CD4-positive, alpha-beta T cell (primary cell): ENCODE results near the gene KCNQ1. TPM values are rescaled to one million over a fixed set of nuclear protein-coding genes. Genes with fewer than 3 reads are reported as not detected.

ENCODE experiments used
- ATAC-seq: fragments of 200-7000 bp; cut with Tn5 transposase; one replicate; pipeline ENCODE4 v1.10.0; 2022; ENCODE audit warnings: mild to moderate bottlenecking; ENCODE audit not compliant: poor library complexity
- CTCF ChIA-PET: fragments of 350-600 bp; sonication (Branson Sonifier 250); formaldehyde crosslinking; loops from one replicate; lab custom pipeline; 2021; ENCODE audit warnings: antibody characterized with exemption, inconsistent platforms; lab: Charles Lee
- POLR2A ChIA-PET: fragments of 350-600 bp; sonication (Branson Sonifier 250); formaldehyde crosslinking; loops from one replicate; lab custom pipeline; 2021; ENCODE audit warnings: antibody characterized with exemption, inconsistent platforms; lab: Charles Lee
- DNase-seq, 14 experiments: peaks; one replicate each; pipeline ENCODE4 v3.0.0-alpha.2; 2013 to 2020; ENCODE audit warnings: mixed read lengths in 2 of 14
- H3K27ac ChIP-seq, 2 donors: one replicate each; pipeline versions ENCODE4 v1.5.1 to v1.7.0; 2013; ENCODE audit warnings: low read length in 2 of 2, low read depth in 1 of 2, mild to moderate bottlenecking in 1 of 2
- H3K27me3 ChIP-seq, 2 experiments: 1 replicate in 1 of 2; 2 replicates in 1 of 2; pipeline versions ENCODE4 v1.6.1 to v1.7.0; 2013; ENCODE audit warnings: low read length in 2 of 2, control low read depth in 1 of 2, mild to moderate bottlenecking in 1 of 2, moderate library complexity in 1 of 2; ENCODE audit not compliant: insufficient read depth in 2 of 2, control insufficient read depth in 1 of 2
- H3K36me3 ChIP-seq: one replicate; pipeline ENCODE4 v1.6.1; 2013; ENCODE audit warnings: low read length, control low read depth; ENCODE audit not compliant: insufficient read depth
- H3K4me1 ChIP-seq: one replicate; pipeline ENCODE4 v1.6.1; 2013; ENCODE audit warnings: low read length, control low read depth; ENCODE audit not compliant: insufficient read depth
- H3K4me3 ChIP-seq: one replicate; pipeline ENCODE4 v1.5.1; 2013; ENCODE audit warnings: mild to moderate bottlenecking, low read length, moderate library complexity
- H3K9me3 ChIP-seq, 2 experiments: 1 replicate in 1 of 2; 2 replicates in 1 of 2; pipeline versions ENCODE4 v1.6.1 to v1.7.0; 2013; ENCODE audit warnings: low read length in 2 of 2, mild to moderate bottlenecking in 2 of 2, control low read depth in 1 of 2, moderate library complexity in 1 of 2; ENCODE audit not compliant: control insufficient read depth in 1 of 2, insufficient read depth in 1 of 2
- H3K27ac Mint-ChIP-seq: one replicate; pipeline ENCODE4 v1.8.0; 2020; ENCODE audit warnings: mixed read lengths
- H3K27me3 Mint-ChIP-seq: one replicate; pipeline ENCODE4 v1.8.0; 2021; ENCODE audit warnings: mixed read lengths
- H3K36me3 Mint-ChIP-seq: one replicate; pipeline ENCODE4 v1.8.0; 2021; ENCODE audit warnings: low read depth, mixed read lengths
- H3K4me1 Mint-ChIP-seq: one replicate; pipeline ENCODE4 v1.8.0; 2021; ENCODE audit warnings: low read depth, mixed read lengths
- H3K4me3 Mint-ChIP-seq: one replicate; pipeline ENCODE4 v1.8.0; 2020; ENCODE audit warnings: mild to moderate bottlenecking, mixed read lengths
- H3K9me3 Mint-ChIP-seq: one replicate; pipeline ENCODE4 v1.8.0; 2020; ENCODE audit warnings: mixed read lengths
- intact Hi-C, 2 experiments: fragments of 100-400 bp; cut with DNase I in 1 of 2; cut with micrococcal nuclease in 1 of 2; formaldehyde crosslinking; loops; one replicate each; pipeline versions ENCODE4 v1.15.1 to v1.9.0; 2023 to 2025; cut with DNase I, micrococcal nuclease
- total RNA-seq, 174 experiments: library from RNA in 2 of 174; stranded (reverse) in 2 of 174; gene quantifications; one replicate each; pipeline ENCODE4 v1.2.3 and lab custom pipeline; 2021 to 2026
- TF ChIP-seq, protein P1 (sequence below): fragments of 200-600 bp; IDR thresholded peaks from one replicate; pipeline ENCODE4 v1.8.0; 2022; ENCODE audit warnings: antibody characterized with exemption, mild to moderate bottlenecking

The KCNQ1 gene
- total RNA-seq, 2 experiments from 2014 or later = 31.3 to 33.1 TPM

DNA sequence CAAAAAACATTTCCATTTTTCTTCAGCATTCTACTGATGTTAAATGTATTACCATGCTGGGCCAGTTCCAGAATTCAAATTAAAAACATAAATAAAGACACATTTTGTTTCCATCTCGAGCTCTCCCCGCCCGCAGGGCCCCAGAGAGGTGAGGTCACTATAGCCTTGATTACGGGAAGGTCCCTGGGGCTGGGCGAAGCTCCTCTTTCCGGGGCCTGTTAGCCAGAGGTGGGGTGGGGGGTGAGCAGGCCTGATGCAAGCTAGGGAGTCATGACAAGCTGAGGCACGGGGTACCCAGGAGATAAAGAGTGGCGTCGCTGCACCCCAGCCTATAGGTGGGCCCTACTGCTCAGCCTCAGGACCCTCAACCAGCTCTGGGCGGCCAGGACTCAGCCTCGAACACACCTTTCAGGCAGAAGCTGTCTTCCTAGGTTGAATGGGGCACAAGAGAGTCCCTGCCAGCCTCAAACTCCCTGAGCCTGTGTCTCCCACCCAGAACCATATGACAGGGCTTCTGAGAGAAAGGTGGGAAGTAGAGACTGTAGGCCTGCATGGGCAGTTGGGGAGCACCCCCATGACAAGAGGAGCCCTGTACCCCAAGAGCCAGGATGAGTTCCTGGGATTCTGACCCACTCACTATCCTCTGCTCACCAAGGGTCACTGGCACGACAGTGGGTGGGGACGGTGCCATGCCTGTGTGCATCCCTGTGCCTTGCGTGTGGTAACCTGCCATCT is 220.2 kb downstream of the KCNQ1 start:
- Mint-ChIP-seq H3K36me3 (peaks cover 43% of the 10 kb centered on the region), H3K4me3 (no peak overlapping the region), H3K4me1 (no peaks in the 10 kb centered on the region), H3K27me3 (no peaks in the 10 kb centered on the region), H3K9me3 (no peaks in the 10 kb centered on the region), H3K27ac (no peak overlapping the region)
- DNase-seq = no peak
- no peak overlapping the region for H3K4me3 ChIP-seq
- TF ChIP-seq, protein P1, sequence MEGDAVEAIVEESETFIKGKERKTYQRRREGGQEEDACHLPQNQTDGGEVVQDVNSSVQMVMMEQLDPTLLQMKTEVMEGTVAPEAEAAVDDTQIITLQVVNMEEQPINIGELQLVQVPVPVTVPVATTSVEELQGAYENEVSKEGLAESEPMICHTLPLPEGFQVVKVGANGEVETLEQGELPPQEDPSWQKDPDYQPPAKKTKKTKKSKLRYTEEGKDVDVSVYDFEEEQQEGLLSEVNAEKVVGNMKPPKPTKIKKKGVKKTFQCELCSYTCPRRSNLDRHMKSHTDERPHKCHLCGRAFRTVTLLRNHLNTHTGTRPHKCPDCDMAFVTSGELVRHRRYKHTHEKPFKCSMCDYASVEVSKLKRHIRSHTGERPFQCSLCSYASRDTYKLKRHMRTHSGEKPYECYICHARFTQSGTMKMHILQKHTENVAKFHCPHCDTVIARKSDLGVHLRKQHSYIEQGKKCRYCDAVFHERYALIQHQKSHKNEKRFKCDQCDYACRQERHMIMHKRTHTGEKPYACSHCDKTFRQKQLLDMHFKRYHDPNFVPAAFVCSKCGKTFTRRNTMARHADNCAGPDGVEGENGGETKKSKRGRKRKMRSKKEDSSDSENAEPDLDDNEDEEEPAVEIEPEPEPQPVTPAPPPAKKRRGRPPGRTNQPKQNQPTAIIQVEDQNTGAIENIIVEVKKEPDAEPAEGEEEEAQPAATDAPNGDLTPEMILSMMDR = no peak
- ATAC-seq = no peak
- H3K9me3 ChIP-seq = peaks cover 0 to 4% of the 10 kb centered on the region in 2 experiments
- H3K4me1 ChIP-seq = no peaks in the 10 kb centered on the region
- intact Hi-C loops = no loop called here
- H3K27ac ChIP-seq = no peak overlapping the region
- POLR2A ChIA-PET = no interaction called here
- H3K36me3 ChIP-seq = peaks cover 12% of the 10 kb centered on the region
- H3K27me3 ChIP-seq = no peaks in the 10 kb centered on the region
- CTCF ChIA-PET = no interaction called here

DNA sequence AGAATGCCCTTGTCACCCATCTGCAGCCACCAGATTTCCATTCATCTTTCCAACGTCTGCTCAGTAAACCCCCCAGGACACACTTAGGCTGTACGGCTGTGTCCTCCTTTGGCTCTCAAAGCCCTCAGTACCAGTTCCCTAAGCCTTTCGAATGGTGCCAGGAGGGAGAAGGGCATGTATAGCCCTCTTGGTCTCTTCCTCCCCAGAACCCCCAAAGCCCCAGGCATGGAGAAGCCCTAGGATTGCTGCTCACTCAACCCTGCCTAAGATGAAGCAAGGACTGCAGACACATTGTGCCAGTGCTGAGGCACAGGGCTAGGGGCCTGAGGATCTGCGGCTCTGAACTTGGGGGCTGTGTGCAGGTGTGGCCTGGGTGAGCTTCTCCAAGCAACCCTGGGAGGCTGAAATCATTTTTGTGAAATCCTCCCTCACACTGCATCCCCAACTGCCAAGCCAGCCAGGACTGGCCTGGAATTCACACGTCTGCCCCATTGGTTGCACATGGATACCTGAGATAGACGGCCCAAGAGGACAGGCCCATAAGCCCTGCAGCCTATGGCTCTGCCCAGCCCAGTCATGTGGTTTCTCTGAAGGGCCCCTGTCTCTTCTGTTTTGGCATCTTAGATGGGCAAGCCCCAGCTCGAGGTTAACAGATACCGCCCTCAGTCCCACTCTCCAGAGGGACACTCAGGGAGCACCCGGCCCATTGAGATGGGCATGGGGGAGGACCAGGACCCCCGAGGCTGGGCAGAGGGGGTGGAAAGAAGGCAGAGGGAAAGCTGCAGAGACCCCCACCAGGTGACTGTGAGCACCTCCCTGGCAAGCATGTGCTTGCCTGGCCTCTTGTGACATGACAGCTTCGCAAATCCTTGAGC is 221.0 kb downstream of the KCNQ1 start:
- H3K9me3 Mint-ChIP-seq = no peaks in the 10 kb centered on the region
- DNase-seq = no peak
- Histone ChIP-seq H3K4me3 (no peak overlapping the region), H3K27me3 (no peaks in the 10 kb centered on the region), H3K4me1 (no peaks in the 10 kb centered on the region), H3K36me3 (peaks cover 12% of the 10 kb centered on the region), H3K9me3 (peaks cover 0 to 4% of the 10 kb centered on the region in 2 experiments), H3K27ac (no peak overlapping the region)
- TF ChIP-seq, protein P1 = no peak
- POLR2A ChIA-PET = no interaction called here
- CTCF ChIA-PET = no interaction called here
- intact Hi-C loops = no loop called here
- H3K27ac Mint-ChIP-seq = no peak overlapping the region
- no peaks in the 10 kb centered on the region for H3K4me1 Mint-ChIP-seq
- H3K27me3 Mint-ChIP-seq = no peaks in the 10 kb centered on the region
- no peak overlapping the region for H3K4me3 Mint-ChIP-seq
- ATAC-seq = no peak
- H3K36me3 Mint-ChIP-seq = peaks cover 35% of the 10 kb centered on the region

DNA sequence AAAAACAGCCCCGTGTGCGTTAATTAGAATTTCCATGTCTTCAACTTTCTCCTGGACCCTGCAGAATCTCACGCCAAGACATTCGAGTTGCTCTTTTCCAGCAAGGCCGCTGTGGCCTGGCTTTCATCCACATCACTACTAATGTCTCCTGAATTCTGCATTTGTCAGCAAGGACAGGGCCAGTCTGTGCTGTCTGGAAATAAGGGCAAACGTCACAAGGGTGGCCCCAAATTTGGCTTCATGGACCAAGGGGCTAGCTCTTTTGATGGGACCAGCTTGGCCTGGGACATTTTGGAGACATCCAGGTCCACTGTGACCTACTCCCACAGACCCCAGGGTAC is 221.6 kb downstream of the KCNQ1 start:
- CTCF ChIA-PET = no interaction called here
- Mint-ChIP-seq H3K4me1 (no peaks in the 10 kb centered on the region), H3K27me3 (no peaks in the 10 kb centered on the region), H3K9me3 (no peaks in the 10 kb centered on the region), H3K27ac (no peak overlapping the region), H3K4me3 (no peak overlapping the region), H3K36me3 (peaks cover 29% of the 10 kb centered on the region)
- Histone ChIP-seq H3K27me3 (no peaks in the 10 kb centered on the region), H3K36me3 (peaks cover 12% of the 10 kb centered on the region), H3K4me1 (no peaks in the 10 kb centered on the region), H3K27ac (no peak overlapping the region), H3K4me3 (no peak overlapping the region), H3K9me3 (peaks cover 0 to 4% of the 10 kb centered on the region in 2 experiments)
- intact Hi-C loops = no loop called here
- POLR2A ChIA-PET = no interaction called here
- DNase-seq (no peak), ATAC-seq (no peak)
- TF ChIP-seq, protein P1 = no peak
